GM18519 (cell line): Measurements from ENCODE around the gene WNT8B.

ENCODE experiments used
- ATAC-seq: cut with Tn5 transposase; IDR thresholded peaks from one replicate; pipeline ENCODE4 v1.9.1; 2021; ENCODE audit warnings: mild to moderate bottlenecking, moderate library complexity; ENCODE audit not compliant: unreplicated experiment, low FRiP score

WNT8B gene

DNA sequence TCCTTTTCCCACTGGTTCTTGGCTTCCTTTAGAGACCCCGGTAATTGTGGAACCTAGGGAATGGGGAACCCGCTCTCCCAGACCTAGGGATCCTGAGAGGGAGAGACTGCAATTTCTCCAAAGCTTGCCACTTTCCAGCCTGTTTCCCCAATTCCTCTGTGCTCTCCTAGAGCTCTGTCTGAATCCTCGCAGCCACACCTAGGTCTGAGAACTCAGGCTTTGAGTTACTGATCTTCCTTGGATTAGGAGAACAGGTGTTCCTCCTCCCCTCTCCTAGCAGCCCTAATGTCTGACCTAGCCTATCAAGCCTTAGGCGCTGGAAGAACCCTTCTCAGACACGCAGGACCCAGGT, 20.0 kb downstream of the WNT8B start:
- ATAC-seq: no peak

- no peak for ATAC-seq
Measured at GRCh38 chr10:100483876-100484666, 21.3 kb downstream of the WNT8B start.

- ATAC-seq: no peak
Measured at GRCh38 chr10:100485366-100485765, 22.6 kb downstream of the WNT8B start.

DNA sequence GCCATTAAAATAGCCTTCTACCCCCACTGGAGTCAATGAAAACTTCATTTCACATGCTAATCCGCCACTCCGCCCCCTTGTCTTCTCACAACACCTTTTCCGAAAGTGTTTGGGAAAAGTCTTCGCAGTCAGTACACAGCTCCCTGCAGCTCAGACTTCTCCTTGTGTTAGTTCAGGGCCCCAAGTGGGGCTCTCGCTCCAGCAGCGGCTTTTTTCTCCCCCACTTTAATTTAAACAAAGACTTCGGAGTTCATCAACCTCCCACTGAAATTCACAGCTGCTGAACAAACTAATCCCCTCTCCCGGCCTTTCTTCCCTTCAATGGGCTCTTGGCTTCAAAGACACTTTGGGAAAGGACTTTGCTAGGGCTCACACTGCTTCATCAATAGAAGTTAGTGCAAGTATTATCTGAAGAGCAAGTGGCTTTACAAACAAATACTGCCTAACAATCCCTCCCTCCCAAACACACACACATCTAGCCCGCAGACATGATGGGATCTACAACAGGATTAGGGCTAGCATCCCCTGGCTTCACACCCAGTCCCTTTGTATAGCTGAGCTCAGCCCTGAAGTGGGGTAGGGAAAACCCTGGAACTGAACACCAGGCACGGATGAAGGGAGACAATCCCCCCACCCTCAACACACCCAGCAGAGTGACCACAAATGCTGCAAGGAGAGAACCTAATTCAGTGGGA, 23.1 kb downstream of the WNT8B start:
- ATAC-seq: no peak

DNA sequence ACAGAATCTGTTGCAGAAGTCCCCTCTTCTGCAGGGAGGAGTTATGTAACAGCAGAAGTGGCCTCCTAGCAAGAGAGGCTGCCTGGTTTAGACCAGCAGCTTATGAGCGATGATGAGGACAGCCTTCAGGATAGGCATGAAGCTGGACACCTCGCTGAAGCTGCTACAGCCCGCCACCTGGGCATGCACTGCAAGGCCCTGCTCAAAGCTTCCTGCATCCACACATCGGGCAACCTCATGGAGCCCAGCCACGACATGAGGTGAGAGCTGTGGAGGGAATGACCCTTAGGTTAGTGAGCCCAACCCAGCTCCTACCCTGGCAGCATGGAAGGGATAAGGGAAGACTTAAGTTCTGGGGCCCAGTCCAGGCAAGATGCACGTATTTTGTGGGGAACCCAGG, 24.7 kb downstream of the WNT8B start:
- no peak for ATAC-seq

DNA sequence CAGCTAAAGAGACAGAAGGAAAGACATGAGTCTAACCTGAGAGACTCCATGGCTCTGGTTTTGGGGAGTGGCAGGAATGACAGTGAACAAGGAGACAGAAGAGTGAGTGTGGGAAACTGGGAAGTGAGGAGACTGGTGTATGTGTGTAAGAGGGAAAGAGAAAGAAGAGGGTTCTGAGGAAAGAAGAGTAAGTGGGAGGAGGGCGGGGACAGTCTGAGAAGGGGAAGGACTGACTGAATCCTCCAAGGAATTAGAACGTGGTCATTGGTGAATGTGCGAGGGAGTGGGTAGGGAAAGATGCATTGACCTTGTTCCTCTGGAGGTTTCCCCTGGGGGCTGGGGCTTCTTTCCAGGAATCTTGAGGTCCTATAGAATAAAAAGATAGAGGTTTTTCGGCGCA, 26.6 kb downstream of the WNT8B start:
- ATAC-seq: no peak

GRCh38 chr10:100490531-100490930, 27.7 kb downstream of the WNT8B start:
- ATAC-seq: no peak

DNA sequence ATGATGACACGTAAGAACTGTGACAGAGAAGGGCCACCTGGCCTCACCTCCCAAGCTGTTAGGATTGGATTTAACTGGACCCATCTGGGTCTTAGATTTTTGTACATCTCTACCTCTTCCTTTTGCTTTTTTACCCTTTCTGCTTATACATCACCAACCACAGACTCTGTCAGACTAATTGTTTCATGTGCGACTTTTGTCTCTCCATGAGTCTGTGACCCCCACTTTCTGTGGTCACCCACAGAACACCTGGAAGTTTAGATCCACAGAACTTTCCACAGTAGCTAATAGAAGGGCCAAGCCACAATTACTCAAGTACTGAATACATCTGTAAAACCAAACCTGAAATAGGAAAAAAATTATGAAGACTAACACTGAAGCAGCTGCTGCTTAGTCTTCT, 33.8 kb downstream of the WNT8B start:
- ATAC-seq: no peak

DNA sequence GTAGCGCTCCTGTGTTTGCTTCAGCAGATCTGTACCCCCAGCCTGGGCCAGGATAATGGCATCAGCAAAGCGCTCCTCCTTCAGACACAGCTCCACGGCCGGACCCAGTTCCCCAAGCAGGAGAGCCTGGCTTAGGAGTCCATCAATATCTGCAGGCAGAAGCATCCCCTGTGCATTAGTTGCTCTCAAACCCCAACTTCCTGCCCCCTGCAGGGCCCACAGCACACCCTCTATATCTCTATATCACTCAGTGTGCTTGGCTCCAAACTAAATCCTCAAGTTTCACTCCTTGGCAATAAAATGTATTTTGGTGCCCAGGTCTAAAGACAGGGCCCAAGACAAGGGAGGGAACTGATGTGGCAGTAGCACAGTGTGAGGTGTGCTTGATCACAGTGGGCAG, 35.2 kb downstream of the WNT8B start:
- no peak for ATAC-seq

GRCh38 chr10:100501423-100501822, 38.6 kb downstream of the WNT8B start:
- no peak for ATAC-seq

GRCh38 chr10:100502926-100503494, 40.2 kb downstream of the WNT8B start:
- ATAC-seq: no peak

DNA sequence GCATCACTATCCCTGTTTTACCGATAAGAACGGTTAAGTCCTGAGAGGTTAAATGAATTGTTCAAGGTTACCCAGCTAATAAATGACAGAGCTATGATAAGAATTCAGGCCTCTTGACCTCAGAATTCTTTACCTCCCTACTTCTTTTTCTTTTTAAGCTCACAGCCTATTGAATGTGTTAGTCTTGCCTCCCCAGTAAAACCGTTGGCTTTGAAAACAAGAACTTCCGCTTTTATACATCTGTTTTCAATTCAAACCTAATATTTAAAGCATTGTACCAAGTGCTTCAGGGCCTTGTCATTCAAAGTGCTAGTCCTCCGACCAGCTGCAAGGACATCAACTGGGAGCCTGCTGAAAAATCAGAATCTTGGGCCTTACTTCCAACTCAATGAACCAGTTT, 41.3 kb downstream of the WNT8B start:
- ATAC-seq: no peak

DNA sequence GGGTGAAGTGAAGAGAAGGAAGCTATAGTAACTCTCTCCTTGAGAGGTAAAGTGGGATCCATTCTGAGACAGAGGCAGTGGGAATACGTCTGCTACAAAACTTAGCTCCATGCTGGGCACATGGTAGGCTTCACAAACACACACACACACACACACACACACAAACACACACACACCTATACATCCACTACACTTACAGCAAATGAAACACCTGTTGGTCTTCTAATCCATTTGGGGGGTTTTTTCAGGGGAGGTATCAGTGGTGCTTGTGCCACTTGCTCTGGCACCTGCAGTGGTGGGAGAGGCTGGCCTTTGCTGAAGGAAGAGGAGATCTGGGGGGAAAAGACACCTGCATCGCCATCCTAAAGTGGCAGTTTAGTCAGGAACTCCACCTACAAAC, 42.4 kb downstream of the WNT8B start:
- no peak for ATAC-seq

DNA sequence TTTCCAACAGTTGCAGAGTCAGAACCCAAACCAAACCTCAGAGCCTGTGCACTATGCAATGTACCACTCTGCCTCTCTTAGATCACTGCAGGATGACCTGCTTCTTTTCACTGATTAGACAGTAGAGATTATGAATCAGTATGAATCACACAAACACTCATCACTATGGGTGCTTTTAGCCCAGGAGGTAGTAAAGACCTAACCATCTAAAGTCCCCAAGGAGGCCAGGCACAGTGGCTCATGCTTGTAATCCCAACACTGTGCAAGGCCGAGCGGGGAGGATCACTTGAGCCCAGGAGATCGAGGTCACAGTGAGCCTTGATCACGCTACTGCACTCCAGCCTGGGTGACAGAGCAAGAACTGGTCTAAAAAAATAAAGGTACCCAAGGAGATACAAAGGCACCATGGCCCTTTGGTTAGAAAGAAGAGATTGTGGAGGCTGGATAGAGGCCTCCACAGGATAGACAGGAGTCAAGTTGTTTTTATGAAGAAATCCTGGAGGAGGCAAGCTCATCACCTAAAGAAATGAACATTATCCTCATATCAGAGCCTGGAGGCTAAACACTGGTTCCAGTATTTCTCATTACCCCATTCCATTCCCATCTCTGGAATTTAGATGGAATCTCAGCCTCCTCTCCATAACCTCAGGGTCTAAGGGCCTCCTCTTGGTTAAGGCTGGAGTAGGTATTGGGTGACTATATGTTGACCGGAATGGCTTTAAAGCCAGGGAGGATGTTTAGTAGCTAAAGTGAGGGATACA, 44.0 kb downstream of the WNT8B start:
- no peak for ATAC-seq

DNA sequence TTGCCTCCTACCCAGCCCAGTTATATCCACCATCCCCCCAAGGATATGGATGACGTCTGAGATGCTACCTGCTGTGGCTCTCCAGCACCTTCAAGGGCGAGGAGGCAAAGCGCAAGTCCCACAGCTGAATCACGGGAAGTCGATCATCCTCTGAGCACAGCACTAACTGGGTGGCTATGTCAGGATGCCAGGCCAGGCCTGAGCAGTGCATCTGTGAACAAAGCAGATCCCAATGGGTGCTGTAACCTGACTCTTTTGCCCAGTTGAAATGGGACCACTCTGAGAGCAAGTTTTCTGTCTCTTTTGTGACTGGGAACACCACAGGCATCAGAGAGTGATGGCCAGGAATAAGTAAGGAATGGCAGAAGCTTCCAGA, 44.5 kb downstream of the WNT8B start:
- ATAC-seq: no peak

GRCh38 chr10:100508266-100508665, 45.5 kb downstream of the WNT8B start:
- no peak for ATAC-seq

- no peak for ATAC-seq
Measured at GRCh38 chr10:100508691-100509150, 45.9 kb downstream of the WNT8B start.

DNA sequence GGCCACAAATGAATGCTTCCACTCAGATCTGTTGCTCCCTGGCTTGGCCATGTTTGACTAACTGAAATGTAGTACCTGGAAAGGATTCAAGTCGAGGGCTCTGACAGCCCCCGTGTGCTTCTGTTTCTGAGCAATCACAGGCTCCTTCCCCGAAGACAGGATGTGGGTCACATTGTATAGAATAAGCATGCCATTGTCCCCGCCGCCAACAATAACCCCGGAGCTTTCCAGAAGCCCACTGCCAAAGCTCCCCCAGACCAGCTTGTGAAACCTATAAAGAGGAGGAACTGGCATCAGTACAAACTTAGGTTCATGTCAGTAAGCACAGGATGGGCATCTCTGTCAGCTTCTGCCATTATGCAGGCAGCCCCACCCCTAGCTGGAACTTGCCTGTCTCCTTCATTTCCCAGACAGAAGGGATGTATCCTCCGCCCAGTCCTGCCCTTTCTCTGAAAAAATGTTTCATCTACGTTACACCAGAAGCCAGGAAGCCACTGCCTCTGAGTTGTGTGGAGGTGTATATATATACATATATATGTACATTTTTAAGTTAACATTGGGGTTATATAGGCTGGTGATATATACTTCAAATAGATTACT, 46.5 kb downstream of the WNT8B start:
- ATAC-seq: no peak

GRCh38 chr10:100510533-100511308, 47.9 kb downstream of the WNT8B start:
- ATAC-seq: no peak

GRCh38 chr10:100515612-100516011, 52.8 kb downstream of the WNT8B start:
- ATAC-seq: no peak
